ENCODE results near the gene ADAMTS7. TPM values are rescaled to one million over a fixed set of nuclear protein-coding genes. Genes with fewer than 3 reads are reported as not detected.
A peak's percentile ranks its signal among the peaks of the same experiment; 100 is the strongest.

The ADAMTS7 gene
- total and polyA plus RNA-seq, 10 donors: 0.47 to 15.0 (median 8.2) TPM

- intact Hi-C loops (cut with DNase I; ENCODE audit: low total_unique reads): no loop called here
- 85 to 100% (median 94%) methylated on average over 1 of the region's 1 CpG for WGBS, 5 donors
Observed at GRCh38 chr15:78836333-78836732, 25.1 kb upstream of the ADAMTS7 start.

GRCh38 chr15:78831229-78832207 is 20.3 kb upstream of the ADAMTS7 start:
- no peaks in the 10 kb centered on the region for H3K9me3 ChIP-seq
- peaks cover 0 to 23% (median 11%) of the 10 kb centered on the region in 6 donors for H3K4me1 ChIP-seq
- TF ChIP-seq POLR2AphosphoS5 (IDR thresholded peaks at IDR 0.05) (no peak), POLR2A (IDR thresholded peaks at IDR 0.05) (no peak), CTCF (IDR thresholded peaks at IDR 0.05 in 8 of 11, conservative IDR thresholded peaks at IDR 0.05 in 3 of 11) (no peak)
- 83 to 92% (median 85%) methylated on average over 40 to 73 of the region's 73 CpGs for whole genome bisulfite sequencing, 5 donors
- no peaks in the 10 kb centered on the region for H3K36me3 ChIP-seq
- intact Hi-C loops (cut with DNase I; ENCODE audit: low total_unique reads): no loop called here
- H3K27me3 ChIP-seq (replicated peaks in 1 of 7): peaks cover 0 to 28% (median 11%) of the 10 kb centered on the region in 7 donors
- H3K27ac ChIP-seq: no peak overlapping the region
- peak overlapping the region in 7 of 8 donors; percentile 9 to 60 (median 18) for H3K4me3 ChIP-seq
- DNase-seq: no peak

More at GRCh38 chr15:78836333-78836732, 25.1 kb upstream of the ADAMTS7 start:
- H3K4me3 ChIP-seq: no peak overlapping the region
- peaks cover 0 to 15% (median 2%) of the 10 kb centered on the region in 7 donors for H3K27me3 ChIP-seq (replicated peaks in 1 of 7)
- no peak for DNase-seq
- H3K27ac ChIP-seq: no peak overlapping the region
- H3K36me3 ChIP-seq: no peaks in the 10 kb centered on the region
- H3K4me1 ChIP-seq: peaks cover 0 to 12% (median 7%) of the 10 kb centered on the region in 6 donors
- TF ChIP-seq POLR2AphosphoS5 (IDR thresholded peaks at IDR 0.05) (no peak), POLR2A (IDR thresholded peaks at IDR 0.05) (no peak), CTCF (IDR thresholded peaks at IDR 0.05 in 8 of 11, conservative IDR thresholded peaks at IDR 0.05 in 3 of 11) (no peak)
- H3K9me3 ChIP-seq: no peaks in the 10 kb centered on the region

- DNase-seq: no peak
- H3K9me3 ChIP-seq: no peaks in the 10 kb centered on the region
- WGBS, 5 donors: 16 to 41% (median 27%) methylated on average over 32 to 52 of the region's 52 CpGs
- no peak overlapping the region for H3K27ac ChIP-seq
- peaks cover 0 to 28% (median 11%) of the 10 kb centered on the region in 7 donors for H3K27me3 ChIP-seq (replicated peaks in 1 of 7)
- H3K4me1 ChIP-seq: peaks cover 0 to 29% (median 14%) of the 10 kb centered on the region in 6 donors
- TF ChIP-seq CTCF (IDR thresholded peaks at IDR 0.05 in 8 of 11, conservative IDR thresholded peaks at IDR 0.05 in 3 of 11) (no peak), POLR2AphosphoS5 (IDR thresholded peaks at IDR 0.05) (no peak), POLR2A (IDR thresholded peaks at IDR 0.05) (no peak)
- intact Hi-C loops (cut with DNase I; ENCODE audit: low total_unique reads): no loop called here
- H3K36me3 ChIP-seq: no peaks in the 10 kb centered on the region
- H3K4me3 ChIP-seq: peak overlapping the region in 7 of 8 donors; percentile 9 to 60 (median 18)
Observed at GRCh38 chr15:78830514-78831228, 19.4 kb upstream of the ADAMTS7 start.
